AG04450 (cell line): ENCODE data around the gene RFC4. TPM values are rescaled to one million over a fixed set of nuclear protein-coding genes. Genes with fewer than 3 reads are reported as not detected.

ENCODE experiments used
- CTCF ChIA-PET: fragments of 300-600, 350-600 bp; formaldehyde crosslinking; extraction: SDS; loops from one replicate; lab custom pipeline; 2022; ENCODE audit warnings: antibody characterized with exemption, inconsistent platforms; lab: Charles Lee
- POLR2A ChIA-PET: fragments of 350-600 bp; formaldehyde crosslinking; extraction: SDS; loops from one replicate; lab custom pipeline; 2021; ENCODE audit warnings: antibody characterized with exemption, inconsistent platforms; lab: Yijun Ruan, JAX
- DNase-seq: peaks from one replicate; pipeline ENCODE4 v3.0.0-alpha.2; 2011; ENCODE audit warnings: low read depth, low spot score
- H3K27ac ChIP-seq: one replicate; pipeline ENCODE4 v1.5.1; 2012; ENCODE audit warnings: low read depth, low read length, control low read depth
- H3K27me3 ChIP-seq: one replicate; pipeline ENCODE4 v1.6.0; 2012; ENCODE audit warnings: low read length; ENCODE audit not compliant: control insufficient read depth, insufficient read depth
- H3K4me3 ChIP-seq: 2 replicates; pipeline ENCODE4 v1.5.1; 2011; ENCODE audit warnings: mild to moderate bottlenecking, low read depth, low read length, control low read depth
- H3K9me3 ChIP-seq: 2 replicates; pipeline ENCODE4 v1.5.1; 2012; ENCODE audit warnings: low read length; ENCODE audit not compliant: control insufficient read depth, insufficient read depth
- polyA plus RNA-seq: library from polyadenylated mRNA; depleted of rRNA; stranded (reverse); fragments of >200 nt; gene quantifications from 2 replicates; pipeline ENCODE4 v1.2.3, GENCODE V29; 2011
- TF ChIP-seq, protein P1 (sequence below): IDR thresholded peaks from 2 replicates; pipeline ENCODE4 v1.5.1; 2011; ENCODE audit warnings: low read depth, low read length, control low read depth, inconsistent platforms

The RFC4 gene
- polyA plus RNA-seq, 1 experiment = 9.4 TPM

DNA sequence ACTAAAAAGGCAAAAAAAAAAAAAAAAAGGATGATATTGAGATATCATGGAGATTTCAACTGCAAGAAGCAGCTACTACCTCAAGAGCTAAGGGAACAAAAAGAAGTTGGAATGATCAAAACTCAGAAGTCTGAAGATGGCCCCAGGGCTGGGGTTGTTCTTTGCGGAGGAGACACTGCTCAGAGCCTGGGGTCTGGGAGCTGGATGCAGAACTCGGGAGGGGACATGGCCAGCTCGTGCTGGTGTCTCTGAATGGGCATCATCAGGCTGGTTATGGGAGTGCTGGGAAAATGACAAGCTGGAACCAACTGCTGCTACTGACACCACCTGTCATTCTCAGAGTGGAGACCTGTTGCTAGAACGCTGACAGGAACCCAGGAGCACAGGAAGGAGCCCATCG is 22.1 kb upstream of the RFC4 start:
- ChIA-PET CTCF (interaction anchor here (0.6 to 12.0 kb wide), 4 partner anchors 21 to 336 kb away, joined by 3 to 186 read pairs (median 6); partner anchors contain the start of gene AHSG), POLR2A (interaction anchor here (4.2 kb wide), 1 partner anchor 45 kb away, joined by 34 read pairs; the partner anchor contains the start of gene EIF4A2)
- no peak for DNase-seq
- Histone ChIP-seq H3K4me3 (no peak overlapping the region), H3K27ac (no peak overlapping the region), H3K9me3 (no peaks in the 10 kb centered on the region; the same call in 1 of the 2 replicates), H3K27me3 (peaks cover 39% of the 10 kb centered on the region)
- TF ChIP-seq, protein P1, sequence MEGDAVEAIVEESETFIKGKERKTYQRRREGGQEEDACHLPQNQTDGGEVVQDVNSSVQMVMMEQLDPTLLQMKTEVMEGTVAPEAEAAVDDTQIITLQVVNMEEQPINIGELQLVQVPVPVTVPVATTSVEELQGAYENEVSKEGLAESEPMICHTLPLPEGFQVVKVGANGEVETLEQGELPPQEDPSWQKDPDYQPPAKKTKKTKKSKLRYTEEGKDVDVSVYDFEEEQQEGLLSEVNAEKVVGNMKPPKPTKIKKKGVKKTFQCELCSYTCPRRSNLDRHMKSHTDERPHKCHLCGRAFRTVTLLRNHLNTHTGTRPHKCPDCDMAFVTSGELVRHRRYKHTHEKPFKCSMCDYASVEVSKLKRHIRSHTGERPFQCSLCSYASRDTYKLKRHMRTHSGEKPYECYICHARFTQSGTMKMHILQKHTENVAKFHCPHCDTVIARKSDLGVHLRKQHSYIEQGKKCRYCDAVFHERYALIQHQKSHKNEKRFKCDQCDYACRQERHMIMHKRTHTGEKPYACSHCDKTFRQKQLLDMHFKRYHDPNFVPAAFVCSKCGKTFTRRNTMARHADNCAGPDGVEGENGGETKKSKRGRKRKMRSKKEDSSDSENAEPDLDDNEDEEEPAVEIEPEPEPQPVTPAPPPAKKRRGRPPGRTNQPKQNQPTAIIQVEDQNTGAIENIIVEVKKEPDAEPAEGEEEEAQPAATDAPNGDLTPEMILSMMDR = no peak

- TF ChIP-seq, protein P1 = no peak
- CTCF ChIA-PET = interaction anchor here (2.3 to 12.0 kb wide), 2 partner anchors 212 to 337 kb away, joined by 9 to 186 read pairs; partner anchors contain the start of gene AHSG
- Histone ChIP-seq H3K9me3 (no peaks in the 10 kb centered on the region; the same call in 1 of the 2 replicates), H3K4me3 (peak overlapping the region; percentile 62), H3K27me3 (peaks cover 34% of the 10 kb centered on the region), H3K27ac (no peak overlapping the region)
- DNase-seq = peak; percentile 39
- POLR2A ChIA-PET = interaction anchor here (0.6 to 4.2 kb wide), 7 partner anchors 43 to 889 kb away, joined by 3 to 34 read pairs (median 4); partner anchors contain the start of genes EIF4A2, RPL39L and TRA2B
These were observed 20.9 kb upstream of the RFC4 start for GRCh38 chr3:186826976-186827857.

DNA sequence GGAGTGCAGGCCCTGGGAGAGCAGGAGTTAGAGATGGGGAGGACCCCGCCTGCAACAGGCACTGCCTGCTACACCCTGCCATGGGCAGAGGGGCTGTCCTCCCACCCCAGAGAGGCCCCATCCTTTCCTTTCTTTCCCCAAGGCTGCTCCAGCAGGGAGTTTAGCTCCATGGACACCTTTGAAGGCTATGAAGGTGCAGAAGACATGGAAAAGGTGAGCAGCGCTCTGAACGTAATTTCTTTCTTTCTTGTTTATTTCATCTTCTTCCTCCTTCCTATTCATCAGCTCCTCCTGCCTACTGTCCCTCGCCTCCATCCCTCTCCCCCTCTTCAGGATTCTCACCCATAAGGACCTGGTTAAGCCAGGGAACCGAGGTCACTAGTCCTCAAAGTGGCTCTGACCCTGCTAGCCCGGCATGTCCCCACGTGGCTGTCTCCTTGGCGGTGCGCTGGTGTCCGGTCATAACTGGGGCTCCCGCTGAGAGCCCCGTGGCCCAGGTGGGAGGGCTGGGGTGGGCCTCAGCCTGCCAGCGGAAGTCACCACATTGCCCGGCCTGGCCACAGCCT is 20.2 kb upstream of the RFC4 start:
- CTCF ChIA-PET = interaction anchor here (3.2 to 12.0 kb wide), 2 partner anchors 211 to 339 kb away, joined by 15 to 186 read pairs; partner anchors contain the start of gene AHSG
- H3K9me3 ChIP-seq = no peaks in the 10 kb centered on the region; the same call in 1 of the 2 replicates
- TF ChIP-seq, protein P1 = no peak
- H3K27ac ChIP-seq = no peak overlapping the region
- H3K27me3 ChIP-seq = peaks cover 34% of the 10 kb centered on the region
- POLR2A ChIA-PET = interaction anchor here (0.7 to 4.2 kb wide), 5 partner anchors 43 to 888 kb away, joined by 3 to 34 read pairs (median 4); partner anchors contain the start of genes EIF4A2, RPL39L and TRA2B
- DNase-seq = no peak
- H3K4me3 ChIP-seq = peak overlapping the region; percentile 62

DNA sequence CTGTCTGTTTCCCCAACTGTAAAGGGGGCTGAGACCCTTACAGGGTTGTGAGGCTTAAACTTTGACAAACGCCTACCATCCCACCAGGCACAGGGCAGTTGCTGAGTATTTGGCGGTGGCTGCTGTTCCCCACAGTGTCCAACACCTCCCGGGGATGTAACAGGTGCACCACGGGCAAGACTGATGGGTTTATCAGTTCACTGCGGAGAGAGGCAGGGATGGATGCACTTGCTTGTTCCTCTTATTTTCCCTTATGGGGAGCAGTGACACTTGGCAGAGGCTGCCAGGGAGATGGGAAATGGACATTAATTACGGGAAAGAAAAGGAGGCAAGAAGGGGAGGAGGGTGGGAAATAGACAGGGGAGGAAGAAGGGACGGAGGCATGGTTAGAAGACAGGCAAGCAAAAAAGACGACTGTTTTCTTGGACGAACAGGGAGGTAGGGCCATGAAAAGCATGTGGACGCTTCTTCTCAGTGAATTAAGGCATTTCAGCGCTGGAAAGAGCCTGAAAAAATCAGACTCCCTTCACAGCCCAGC is 19.7 kb upstream of the RFC4 start:
- POLR2A ChIA-PET = interaction anchor here (4.2 kb wide), 1 partner anchor 42 kb away, joined by 34 read pairs; the partner anchor contains the start of gene EIF4A2

More for the DNA sequence above, 19.7 kb upstream of the RFC4 start:
- Histone ChIP-seq H3K27ac (peak overlapping the region; percentile 39), H3K27me3 (peaks cover 29% of the 10 kb centered on the region), H3K9me3 (no peaks in the 10 kb centered on the region; the same call in 1 of the 2 replicates), H3K4me3 (peak overlapping the region; percentile 62)
- TF ChIP-seq, protein P1 = no peak
- CTCF ChIA-PET = interaction anchor here (3.2 to 12.0 kb wide), 2 partner anchors 210 to 339 kb away, joined by 15 to 186 read pairs; partner anchors contain the start of gene AHSG
- no peak for DNase-seq
